Esophagus squamous epithelium (tissue), 4 donors: ENCODE data around the gene CNOT6.

ENCODE experiments used
- CTCF ChIP-seq, 6 experiments: fragments of 450-650 bp in 4 of 6; fragments of 200-600 bp in 2 of 6; sonication (generic) in 2 of 6; IDR thresholded peaks; one replicate each; pipeline ENCODE4 v1.5.1; 2016 to 2019; ENCODE audit warnings: antibody characterized with exemption in 6 of 6, mild to moderate bottlenecking in 4 of 6, moderate library complexity in 4 of 6
- POLR2A ChIP-seq, 4 donors: fragments of 450-650 bp; IDR thresholded peaks; one replicate each; pipeline ENCODE4 v1.6.1; 2017; ENCODE audit warnings: antibody characterized with exemption in 4 of 4, mild to moderate bottlenecking in 4 of 4, moderate library complexity in 3 of 4

- TF ChIP-seq CTCF (IDR thresholded peaks at IDR 0.05): no peak
- no peak for TF ChIP-seq POLR2A (IDR thresholded peaks at IDR 0.05)
Observed at GRCh38 chr5:180456792-180457191, 37.4 kb upstream of the CNOT6 start.
